NCI-H1092 (cell line): ENCODE measurements around the gene CABLES2.

Source experiments
- DNase-seq: peaks from one replicate; lab custom pipeline; 2025; lab: John Stamatoyannopoulos, UW

CABLES2 gene

DNA sequence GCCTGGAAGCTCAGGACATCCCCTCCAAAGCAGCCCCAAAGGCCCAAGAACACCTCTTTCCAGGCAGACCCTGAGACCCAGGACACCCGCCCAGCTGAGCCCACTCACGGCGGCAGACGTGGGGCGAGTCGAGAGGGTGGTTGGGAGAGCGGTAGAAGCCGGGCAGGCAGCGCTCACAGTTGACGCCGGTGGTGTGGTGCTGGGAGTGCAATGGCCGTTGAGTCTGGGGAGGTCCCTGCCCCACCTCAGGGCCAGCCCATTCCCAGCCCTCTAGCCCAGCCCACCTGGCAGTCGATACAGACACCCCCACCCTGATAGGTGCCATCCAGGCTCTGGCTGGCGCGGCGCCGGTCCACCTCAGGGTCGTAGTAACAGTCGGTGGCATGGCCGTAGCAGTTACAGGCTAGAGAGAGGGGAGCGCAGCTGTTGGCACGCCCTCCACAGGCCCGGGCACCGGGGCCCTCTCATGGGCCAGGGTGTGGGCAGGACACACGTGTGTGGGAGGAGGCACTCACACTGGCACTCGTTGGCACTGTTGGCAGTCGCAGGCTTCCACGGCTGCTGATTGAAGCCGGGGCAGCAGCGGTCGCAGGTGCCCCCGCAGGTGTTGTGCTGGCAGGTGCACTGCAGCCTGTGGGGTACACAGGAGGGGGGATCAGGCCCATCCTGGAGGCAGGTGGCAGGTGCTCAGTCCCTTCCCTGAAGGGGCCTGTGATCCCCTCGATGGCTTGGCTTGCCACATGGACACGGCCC is 60.5 kb downstream of the CABLES2 start:
- DNase-seq = no peak

DNA sequence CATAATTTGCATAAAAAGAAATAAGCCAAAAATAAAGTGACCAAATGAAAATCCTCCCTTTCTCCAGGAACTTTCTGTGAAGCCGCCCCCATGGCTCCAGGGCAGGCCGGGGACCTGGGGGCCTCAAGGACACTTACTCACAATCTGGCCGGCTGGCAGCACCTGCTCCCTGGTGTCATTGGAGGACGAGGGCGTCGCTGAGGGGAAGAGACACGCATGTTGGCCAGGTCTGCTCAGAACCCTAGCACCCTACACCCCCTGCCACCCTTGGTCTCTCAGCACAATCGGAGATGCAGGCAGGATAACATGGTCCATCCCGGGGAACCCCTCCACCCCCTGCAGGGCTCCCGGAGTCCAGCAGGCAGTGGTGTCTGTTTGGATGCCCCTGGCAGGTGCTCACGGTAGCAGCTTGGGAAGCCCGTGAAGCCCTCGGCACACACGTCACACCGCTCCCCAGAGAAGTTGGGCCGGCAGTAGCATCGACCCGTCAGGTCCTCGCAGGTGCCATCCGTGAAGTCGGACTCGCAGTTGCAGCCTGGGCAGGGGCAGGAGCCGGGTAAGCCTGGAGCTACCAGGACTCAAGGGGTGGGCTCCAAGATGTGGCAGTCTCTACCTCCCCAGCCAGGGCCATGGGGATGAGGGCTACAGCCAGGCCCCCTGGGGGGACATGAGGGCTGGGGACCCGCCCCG is 61.3 kb downstream of the CABLES2 start:
- DNase-seq = no peak

DNA sequence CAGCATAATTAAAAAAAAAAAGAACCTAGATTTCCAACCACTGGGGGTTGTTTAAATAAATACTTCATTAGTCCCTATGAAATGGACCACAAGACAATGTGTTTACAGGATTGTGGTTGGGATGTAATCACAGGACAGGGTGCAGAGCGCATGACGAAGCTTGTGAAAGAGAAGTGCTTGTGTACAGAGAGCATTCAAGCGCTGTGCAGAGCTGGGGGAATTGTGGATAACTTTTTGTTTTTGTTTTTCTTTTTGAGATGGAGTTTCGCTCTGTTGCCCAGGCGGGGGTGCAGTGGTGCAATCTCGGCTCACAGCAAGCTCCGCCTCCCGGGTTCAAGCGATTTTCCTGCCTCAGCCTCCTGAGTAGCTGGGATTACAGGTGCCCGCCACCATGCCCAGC is 62.3 kb downstream of the CABLES2 start:
- DNase-seq = no peak

DNA sequence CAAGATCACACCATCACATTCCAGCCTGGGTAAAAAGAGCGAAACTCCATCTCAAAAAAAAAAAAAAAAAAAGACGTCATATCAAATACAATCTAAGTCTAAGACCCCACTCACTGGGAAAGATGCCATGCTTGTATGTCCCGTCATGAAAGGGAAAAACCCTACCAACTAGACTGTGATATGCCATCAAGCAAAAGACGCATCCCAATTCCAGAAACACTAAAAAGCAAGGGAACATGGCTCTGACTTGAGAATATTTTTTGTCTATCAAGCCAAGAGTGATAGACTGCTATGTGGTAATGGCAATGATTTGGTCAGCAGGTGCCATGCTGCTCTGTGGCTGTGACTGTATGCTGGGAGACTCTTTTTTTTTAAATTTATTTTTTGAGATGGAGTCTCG is 63.0 kb downstream of the CABLES2 start:
- no peak for DNase-seq

DNA sequence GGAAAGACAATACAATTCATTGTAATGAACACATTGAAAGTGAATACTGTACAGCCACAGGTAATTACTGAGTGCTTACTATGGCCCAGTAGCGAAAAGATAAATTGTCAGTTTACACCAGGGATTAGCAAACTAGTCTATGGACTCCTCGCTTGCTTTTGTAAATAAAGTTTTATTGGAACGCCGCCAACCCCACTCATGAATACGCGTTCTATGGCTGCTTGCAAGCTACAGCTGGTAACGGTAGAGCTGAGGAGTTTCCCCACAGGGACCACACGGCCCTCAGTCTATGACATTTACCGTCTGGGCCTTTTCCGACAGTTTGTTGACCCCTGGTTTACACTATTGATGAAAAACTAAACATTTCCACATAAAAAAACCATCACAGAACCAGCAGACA is 64.2 kb downstream of the CABLES2 start:
- DNase-seq = no peak

DNA sequence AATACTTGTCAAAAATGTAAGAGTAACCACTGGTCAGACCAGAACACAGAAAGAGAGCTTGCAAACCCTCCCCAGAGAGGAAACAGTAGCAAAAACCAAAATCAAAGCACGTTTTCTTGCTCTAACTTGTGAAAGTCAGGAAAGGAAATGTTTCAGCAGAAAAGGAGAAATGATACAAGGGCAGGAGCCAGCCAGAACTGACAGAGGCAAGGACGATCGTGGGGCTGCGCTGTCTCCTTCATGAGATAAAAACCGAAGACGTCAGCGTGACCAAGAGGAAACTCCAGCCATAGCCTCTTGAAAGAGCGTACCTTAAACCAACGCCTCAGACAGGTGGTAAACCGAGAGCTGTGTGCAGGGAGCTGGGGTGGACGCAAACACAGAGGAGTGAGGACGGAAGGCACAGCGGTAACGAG is 67.4 kb downstream of the CABLES2 start:
- no peak for DNase-seq
